ENCODE measurements around the gene ARMC7.
A peak's percentile ranks its signal among the peaks of the same experiment; 100 is the strongest.

The ARMC7 gene

DNA sequence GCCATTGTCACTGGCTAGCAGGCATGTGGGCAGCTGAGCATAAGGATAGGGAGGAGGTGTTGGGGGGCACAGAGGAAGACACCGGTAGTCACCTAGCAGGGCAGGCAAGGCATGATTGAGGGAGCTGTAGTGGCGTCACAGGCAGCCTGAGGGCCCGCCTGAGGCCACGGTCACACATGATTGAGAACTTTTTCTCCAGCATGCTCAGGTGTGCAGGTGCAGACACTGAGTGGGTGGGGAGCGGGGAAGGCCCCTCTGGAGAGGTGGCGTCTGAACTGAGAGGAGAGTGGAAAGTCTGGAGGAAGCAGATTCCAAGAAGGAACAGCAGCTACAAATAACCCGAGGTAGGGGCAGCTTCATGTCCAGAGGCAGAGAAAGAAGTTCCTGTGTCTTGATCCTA, 10.9 kb upstream of the ARMC7 start:
- Histone ChIP-seq H3K36me3 (ENCODE audit: control insufficient read depth in 2 of 2, insufficient read depth in 2 of 2, low read length in 2 of 2) (peaks cover 20 to 22% of the 10 kb centered on the region in 2 donors), H3K4me1 (ENCODE audit: control insufficient read depth in 2 of 2, insufficient read depth in 2 of 2, low read length in 2 of 2) (peaks cover 12 to 17% of the 10 kb centered on the region in 2 donors), H3K27me3 (ENCODE audit: control insufficient read depth in 2 of 2, insufficient read depth in 2 of 2, low read length in 2 of 2) (no peaks in the 10 kb centered on the region), H3K9ac (ENCODE audit: low read depth in 1 of 2, low read length in 2 of 2) (no peak overlapping the region), H3K27ac (ENCODE audit: low read depth in 2 of 2, low read length in 2 of 2) (no peak overlapping the region), H3K4me3 (ENCODE audit: low read length in 2 of 2) (no peak overlapping the region), H3K9me3 (ENCODE audit: control insufficient read depth in 2 of 2, low read length in 2 of 2) (no peaks in the 10 kb centered on the region)

DNA sequence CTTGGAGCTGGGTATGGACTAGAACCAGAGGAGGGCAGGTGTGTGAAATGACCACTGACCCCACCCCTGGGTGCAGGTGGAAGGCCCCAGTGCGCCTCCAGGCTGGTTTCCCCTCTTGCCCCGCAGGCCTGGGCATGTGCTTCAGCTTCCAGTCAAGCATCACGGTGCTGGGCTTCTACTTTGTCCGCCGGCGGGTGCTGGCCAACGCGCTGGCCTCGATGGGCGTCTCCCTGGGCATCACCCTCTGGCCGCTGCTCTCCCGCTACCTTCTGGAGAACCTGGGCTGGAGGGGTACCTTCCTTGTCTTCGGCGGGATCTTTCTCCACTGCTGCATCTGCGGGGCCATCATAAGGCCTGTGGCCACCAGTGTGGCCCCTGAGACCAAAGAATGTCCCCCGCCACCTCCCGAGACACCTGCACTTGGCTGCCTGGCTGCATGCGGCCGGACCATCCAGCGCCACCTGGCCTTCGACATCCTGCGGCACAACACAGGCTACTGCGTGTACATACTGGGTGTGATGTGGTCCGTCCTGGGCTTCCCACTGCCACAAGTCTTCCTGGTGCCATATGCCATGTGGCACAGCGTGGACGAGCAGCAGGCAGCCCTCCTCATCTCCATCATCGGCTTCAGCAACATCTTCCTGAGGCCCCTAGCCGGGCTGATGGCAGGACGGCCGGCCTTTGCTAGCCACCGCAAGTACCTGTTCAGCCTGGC, 9.7 kb upstream of the ARMC7 start:
- no peak overlapping the region for H3K9ac ChIP-seq (ENCODE audit: low read depth in 1 of 2, low read length in 2 of 2)
- peaks cover 20 to 25% of the 10 kb centered on the region in 2 donors for H3K36me3 ChIP-seq (ENCODE audit: control insufficient read depth in 2 of 2, insufficient read depth in 2 of 2, low read length in 2 of 2)
- H3K4me3 ChIP-seq (ENCODE audit: low read length in 2 of 2): no peak overlapping the region
- peaks cover 6 to 11% of the 10 kb centered on the region in 2 donors for H3K4me1 ChIP-seq (ENCODE audit: control insufficient read depth in 2 of 2, insufficient read depth in 2 of 2, low read length in 2 of 2)
- no peaks in the 10 kb centered on the region for H3K27me3 ChIP-seq (ENCODE audit: control insufficient read depth in 2 of 2, insufficient read depth in 2 of 2, low read length in 2 of 2)
- no peak overlapping the region for H3K27ac ChIP-seq (ENCODE audit: low read depth in 2 of 2, low read length in 2 of 2)
- no peaks in the 10 kb centered on the region for H3K9me3 ChIP-seq (ENCODE audit: control insufficient read depth in 2 of 2, low read length in 2 of 2)

DNA sequence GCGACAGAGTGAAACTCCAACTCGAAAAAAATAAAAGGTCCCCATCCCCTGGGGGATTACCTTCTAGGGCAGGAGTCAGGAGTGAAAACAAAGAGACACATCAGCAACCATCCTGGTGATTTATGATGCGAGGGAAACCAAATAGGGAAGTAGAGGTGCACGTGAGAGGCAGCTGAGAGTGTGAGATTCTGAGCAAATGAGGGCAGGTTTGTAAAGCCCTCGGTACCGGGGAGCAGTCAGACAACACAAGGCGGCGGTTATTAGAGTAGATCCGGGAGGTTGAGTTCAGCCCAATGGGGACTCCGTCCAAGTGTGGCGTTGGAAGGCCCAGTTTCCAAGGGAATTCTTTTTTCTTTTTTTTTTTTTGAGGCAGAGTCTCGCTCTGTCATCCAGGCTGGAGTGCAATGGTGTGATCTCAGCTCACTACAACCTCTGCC, 7.4 kb upstream of the ARMC7 start:
- H3K27ac ChIP-seq (ENCODE audit: low read depth in 2 of 2, low read length in 2 of 2): no peak overlapping the region
- H3K4me1 ChIP-seq (ENCODE audit: control insufficient read depth in 2 of 2, insufficient read depth in 2 of 2, low read length in 2 of 2): no peaks in the 10 kb centered on the region
- no peaks in the 10 kb centered on the region for H3K27me3 ChIP-seq (ENCODE audit: control insufficient read depth in 2 of 2, insufficient read depth in 2 of 2, low read length in 2 of 2)
- peaks cover 20 to 27% of the 10 kb centered on the region in 2 donors for H3K36me3 ChIP-seq (ENCODE audit: control insufficient read depth in 2 of 2, insufficient read depth in 2 of 2, low read length in 2 of 2)
- no peaks in the 10 kb centered on the region for H3K9me3 ChIP-seq (ENCODE audit: control insufficient read depth in 2 of 2, low read length in 2 of 2)
- no peak overlapping the region for H3K9ac ChIP-seq (ENCODE audit: low read depth in 1 of 2, low read length in 2 of 2)
- no peak overlapping the region for H3K4me3 ChIP-seq (ENCODE audit: low read length in 2 of 2)

DNA sequence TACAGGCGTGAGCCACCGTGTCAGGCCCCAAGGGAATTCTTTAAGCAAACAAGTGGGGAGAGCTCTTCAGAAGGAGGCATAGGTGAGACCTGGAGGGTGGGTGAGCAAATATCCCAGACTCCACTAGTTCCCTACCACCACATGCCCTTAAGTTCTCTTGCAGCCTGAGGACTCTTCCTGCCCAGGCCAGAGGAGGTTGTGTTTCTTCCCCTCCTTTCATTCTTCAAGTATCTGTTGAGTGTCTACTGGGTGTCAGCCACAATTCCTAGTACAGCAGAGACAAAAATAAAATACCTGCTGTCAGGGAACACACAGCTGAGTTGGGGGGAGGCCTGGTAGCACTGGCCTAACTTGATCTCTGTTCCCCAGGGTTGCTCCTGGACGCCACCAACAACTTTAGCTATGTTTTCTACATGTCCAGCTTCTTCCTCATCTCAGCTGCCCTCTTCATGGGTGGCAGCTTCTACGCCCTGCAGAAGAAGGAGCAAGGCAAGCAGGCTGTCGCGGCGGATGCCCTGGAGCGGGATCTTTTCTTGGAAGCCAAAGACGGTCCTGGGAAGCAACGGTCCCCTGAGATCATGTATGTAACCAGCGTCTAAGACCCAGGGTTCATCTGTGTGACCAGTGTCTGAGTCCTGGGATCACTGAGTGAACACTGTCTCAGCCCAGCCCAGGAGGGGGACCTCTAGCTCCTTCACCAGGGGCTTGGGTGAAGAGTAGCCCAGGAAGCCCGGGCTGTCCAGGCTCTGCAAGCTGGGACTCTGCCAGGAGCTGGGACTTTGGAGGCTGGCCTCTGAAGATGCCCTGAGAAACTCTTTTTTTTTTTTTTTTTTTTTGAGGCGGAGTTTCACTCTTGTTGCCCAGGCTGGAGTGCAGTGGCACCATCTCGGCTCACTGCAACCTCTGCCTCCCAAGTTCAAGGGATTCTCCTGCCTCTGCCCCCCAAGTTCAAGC, 5.9 kb upstream of the ARMC7 start:
- no peak overlapping the region for H3K9ac ChIP-seq (ENCODE audit: low read depth in 1 of 2, low read length in 2 of 2)
- H3K27ac ChIP-seq (ENCODE audit: low read depth in 2 of 2, low read length in 2 of 2): no peak overlapping the region
- H3K27me3 ChIP-seq (ENCODE audit: control insufficient read depth in 2 of 2, insufficient read depth in 2 of 2, low read length in 2 of 2): no peaks in the 10 kb centered on the region
- H3K4me1 ChIP-seq (ENCODE audit: control insufficient read depth in 2 of 2, insufficient read depth in 2 of 2, low read length in 2 of 2): peaks cover under 1 to 1% of the 10 kb centered on the region in 2 donors
- peaks cover 13 to 22% of the 10 kb centered on the region in 2 donors for H3K36me3 ChIP-seq (ENCODE audit: control insufficient read depth in 2 of 2, insufficient read depth in 2 of 2, low read length in 2 of 2)
- H3K9me3 ChIP-seq (ENCODE audit: control insufficient read depth in 2 of 2, low read length in 2 of 2): no peaks in the 10 kb centered on the region
- no peak overlapping the region for H3K4me3 ChIP-seq (ENCODE audit: low read length in 2 of 2)

DNA sequence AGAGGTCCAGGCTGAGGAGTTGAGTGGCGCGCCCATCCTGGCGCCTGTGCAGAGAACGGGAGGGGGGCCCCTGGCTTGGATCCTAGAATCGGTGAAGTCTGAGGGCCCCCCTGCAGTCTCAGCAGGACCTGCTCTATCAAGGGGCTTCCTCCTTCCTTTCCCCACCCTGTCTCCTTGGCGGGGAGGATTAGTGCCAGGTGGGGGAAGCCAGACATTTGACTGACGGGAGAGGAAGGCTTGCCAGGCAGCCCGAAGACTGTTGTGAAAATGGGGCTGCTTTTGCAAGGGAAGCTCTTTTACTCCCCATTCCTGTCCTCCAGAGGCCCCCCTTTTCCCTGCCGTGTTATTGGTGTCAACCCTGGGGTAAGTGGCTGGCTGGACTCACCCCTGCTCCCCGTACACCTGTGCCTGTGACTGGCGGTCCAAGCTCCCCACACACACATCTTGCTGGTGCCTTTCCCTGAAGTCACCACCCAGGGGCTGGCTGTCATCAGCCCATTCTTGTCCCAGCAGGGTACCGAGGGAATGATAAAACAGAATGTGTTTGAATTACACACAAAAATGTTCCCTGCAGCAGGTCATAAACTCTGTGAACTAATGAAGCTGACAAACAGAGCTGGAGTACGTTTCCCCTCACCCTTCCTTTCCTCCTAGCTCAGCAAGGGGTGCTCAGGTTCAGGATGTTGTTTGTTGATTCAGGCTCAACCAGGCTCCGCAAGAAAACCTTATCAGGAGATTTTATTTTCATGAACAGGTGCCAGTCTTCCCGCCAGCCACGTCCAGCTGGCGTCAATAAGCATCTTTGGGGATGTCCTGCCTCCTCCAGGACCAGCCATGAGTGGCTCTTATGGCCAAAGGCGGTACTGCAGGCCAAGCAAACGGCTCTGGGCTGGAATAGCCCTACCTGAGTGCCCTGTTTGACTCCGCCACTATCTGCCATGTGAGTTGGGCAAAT, 4.4 kb upstream of the ARMC7 start:
- peaks cover 9 to 11% of the 10 kb centered on the region in 2 donors for H3K4me1 ChIP-seq (ENCODE audit: control insufficient read depth in 2 of 2, insufficient read depth in 2 of 2, low read length in 2 of 2)
- peak overlapping the region in 1 of 2 donors; percentile 21 for H3K27ac ChIP-seq (ENCODE audit: low read depth in 2 of 2, low read length in 2 of 2)
- H3K9me3 ChIP-seq (ENCODE audit: control insufficient read depth in 2 of 2, low read length in 2 of 2): no peaks in the 10 kb centered on the region
- no peak overlapping the region for H3K9ac ChIP-seq (ENCODE audit: low read depth in 1 of 2, low read length in 2 of 2)
- no peak overlapping the region for H3K4me3 ChIP-seq (ENCODE audit: low read length in 2 of 2)
- no peaks in the 10 kb centered on the region for H3K27me3 ChIP-seq (ENCODE audit: control insufficient read depth in 2 of 2, insufficient read depth in 2 of 2, low read length in 2 of 2)
- peaks cover 2 to 11% of the 10 kb centered on the region in 2 donors for H3K36me3 ChIP-seq (ENCODE audit: control insufficient read depth in 2 of 2, insufficient read depth in 2 of 2, low read length in 2 of 2)

DNA sequence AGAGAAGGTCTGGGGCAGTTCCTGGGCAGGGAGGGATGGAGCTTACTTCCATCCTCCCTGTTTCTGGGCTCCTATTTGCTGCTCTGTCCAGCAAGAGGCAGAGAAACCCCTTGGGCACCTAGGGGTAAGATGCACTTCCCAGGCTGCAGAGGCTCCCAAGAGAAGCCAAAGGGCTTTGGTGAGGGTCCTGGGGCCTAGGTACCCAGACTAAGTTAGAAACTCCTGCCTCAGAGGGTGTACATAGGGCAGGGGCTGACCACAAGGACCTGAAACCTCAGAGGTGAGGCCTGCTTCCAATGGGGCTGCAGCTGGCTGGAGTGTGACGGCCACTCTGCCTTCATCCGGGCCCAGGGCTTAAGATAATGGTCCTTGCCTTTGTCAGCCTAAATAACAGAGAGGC, 1.6 kb upstream of the ARMC7 start:
- Histone ChIP-seq H3K27ac (ENCODE audit: low read depth in 2 of 2, low read length in 2 of 2) (no peak overlapping the region), H3K27me3 (ENCODE audit: control insufficient read depth in 2 of 2, insufficient read depth in 2 of 2, low read length in 2 of 2) (no peaks in the 10 kb centered on the region), H3K9ac (ENCODE audit: low read depth in 1 of 2, low read length in 2 of 2) (no peak overlapping the region), H3K36me3 (ENCODE audit: control insufficient read depth in 2 of 2, insufficient read depth in 2 of 2, low read length in 2 of 2) (peaks cover 0 to 8% of the 10 kb centered on the region in 2 donors), H3K4me3 (ENCODE audit: low read length in 2 of 2) (no peak overlapping the region), H3K4me1 (ENCODE audit: control insufficient read depth in 2 of 2, insufficient read depth in 2 of 2, low read length in 2 of 2) (peaks cover 12 to 13% of the 10 kb centered on the region in 2 donors), H3K9me3 (ENCODE audit: control insufficient read depth in 2 of 2, low read length in 2 of 2) (no peaks in the 10 kb centered on the region)

DNA sequence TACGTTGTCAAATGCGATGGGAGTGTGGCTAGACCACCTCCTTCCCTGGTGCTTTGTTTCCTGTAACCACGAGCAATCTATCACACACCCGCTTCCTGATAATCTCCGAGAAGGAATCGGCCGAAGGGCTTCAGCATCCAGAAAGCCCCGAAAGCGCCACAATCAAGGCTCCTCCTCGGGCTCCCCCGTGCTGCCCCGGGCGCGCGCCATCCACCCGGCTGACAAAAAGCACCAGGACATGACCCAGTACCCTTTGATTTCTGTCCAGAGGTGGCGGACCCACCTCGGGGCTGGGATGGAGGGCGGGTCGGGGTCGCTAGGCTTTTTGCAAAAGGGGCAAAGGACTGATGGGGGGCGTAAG, 743 bp upstream of the ARMC7 start:
- H3K27ac ChIP-seq (ENCODE audit: low read depth in 2 of 2, low read length in 2 of 2): no peak overlapping the region
- peak overlapping the region in 1 of 2 donors; percentile 89 for H3K9ac ChIP-seq (ENCODE audit: low read depth in 1 of 2, low read length in 2 of 2)
- peaks cover 12 to 17% of the 10 kb centered on the region in 2 donors for H3K4me1 ChIP-seq (ENCODE audit: control insufficient read depth in 2 of 2, insufficient read depth in 2 of 2, low read length in 2 of 2)
- H3K4me3 ChIP-seq (ENCODE audit: low read length in 2 of 2): peak overlapping the region; percentile 85 to 94
- peaks cover 0 to 3% of the 10 kb centered on the region in 2 donors for H3K36me3 ChIP-seq (ENCODE audit: control insufficient read depth in 2 of 2, insufficient read depth in 2 of 2, low read length in 2 of 2)
- H3K27me3 ChIP-seq (ENCODE audit: control insufficient read depth in 2 of 2, insufficient read depth in 2 of 2, low read length in 2 of 2): no peaks in the 10 kb centered on the region
- no peaks in the 10 kb centered on the region for H3K9me3 ChIP-seq (ENCODE audit: control insufficient read depth in 2 of 2, low read length in 2 of 2)

DNA sequence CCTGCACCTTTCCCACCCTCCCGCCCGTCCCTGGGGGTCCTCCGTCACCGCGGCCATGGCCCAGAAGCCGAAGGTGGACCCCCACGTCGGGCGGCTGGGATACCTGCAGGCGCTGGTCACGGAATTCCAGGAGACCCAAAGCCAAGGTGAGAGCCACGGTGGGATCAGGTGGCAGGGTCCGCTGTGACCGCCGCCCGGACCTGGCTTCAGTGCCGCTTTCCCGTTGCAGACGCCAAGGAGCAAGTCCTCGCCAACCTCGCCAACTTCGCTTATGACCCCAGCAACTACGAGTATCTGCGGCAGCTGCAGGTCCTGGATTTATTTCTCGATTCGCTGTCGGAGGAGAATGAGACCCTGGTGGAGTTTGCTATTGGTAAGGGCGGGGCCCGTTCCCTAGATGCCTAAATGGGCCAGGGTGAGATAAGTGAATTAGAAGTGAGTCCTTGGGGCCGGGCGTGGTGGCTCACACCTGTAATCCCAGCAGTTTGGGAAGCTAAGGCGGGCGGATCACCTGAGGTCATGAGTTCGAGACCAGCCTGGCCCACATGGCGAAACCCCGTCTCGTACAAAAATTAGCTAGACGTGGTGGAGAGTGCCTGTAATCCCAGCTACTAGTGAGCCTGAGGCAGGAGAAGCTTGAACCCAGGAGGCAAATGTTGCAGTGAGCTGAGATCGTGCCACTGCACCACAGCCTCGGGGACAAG, 617 bp downstream of the ARMC7 start:
- no peaks in the 10 kb centered on the region for H3K27me3 ChIP-seq (ENCODE audit: control insufficient read depth in 2 of 2, insufficient read depth in 2 of 2, low read length in 2 of 2)
- peaks cover 23 to 25% of the 10 kb centered on the region in 2 donors for H3K4me1 ChIP-seq (ENCODE audit: control insufficient read depth in 2 of 2, insufficient read depth in 2 of 2, low read length in 2 of 2)
- peak overlapping the region; percentile 84 to 89 for H3K9ac ChIP-seq (ENCODE audit: low read depth in 1 of 2, low read length in 2 of 2)
- peak overlapping the region; percentile 71 to 76 for H3K27ac ChIP-seq (ENCODE audit: low read depth in 2 of 2, low read length in 2 of 2)
- peak overlapping the region; percentile 85 to 94 for H3K4me3 ChIP-seq (ENCODE audit: low read length in 2 of 2)
- peaks cover 0 to 2% of the 10 kb centered on the region in 2 donors for H3K36me3 ChIP-seq (ENCODE audit: control insufficient read depth in 2 of 2, insufficient read depth in 2 of 2, low read length in 2 of 2)
- H3K9me3 ChIP-seq (ENCODE audit: control insufficient read depth in 2 of 2, low read length in 2 of 2): no peaks in the 10 kb centered on the region

DNA sequence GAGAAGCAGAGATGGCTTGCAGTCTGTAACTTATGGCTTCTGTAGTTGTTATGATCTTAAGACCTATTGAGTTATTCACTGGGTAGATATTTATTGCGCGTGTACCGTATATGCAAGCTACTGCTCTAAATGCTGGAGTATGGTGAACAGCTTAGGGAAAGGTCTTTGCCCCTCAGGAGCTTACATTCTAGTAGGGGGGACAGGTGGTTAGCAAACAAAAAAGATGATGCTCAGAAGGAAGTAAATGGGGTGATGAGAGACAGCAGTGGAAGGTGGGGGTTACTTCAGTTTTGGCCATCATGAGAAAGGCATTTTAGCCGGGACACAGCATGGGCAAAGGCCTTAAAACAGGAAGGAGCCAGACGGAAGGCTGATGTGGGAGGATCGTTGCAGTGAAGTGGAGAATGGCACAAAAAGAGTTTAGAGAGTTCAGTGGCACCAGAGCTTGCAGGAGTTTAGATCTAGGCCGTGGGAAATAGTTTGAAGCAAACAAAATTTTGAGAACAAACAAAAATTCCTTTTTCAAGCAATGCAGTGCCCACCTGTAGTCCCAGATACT, 2.1 kb downstream of the ARMC7 start:
- H3K4me1 ChIP-seq (ENCODE audit: control insufficient read depth in 2 of 2, insufficient read depth in 2 of 2, low read length in 2 of 2): peaks cover 27 to 28% of the 10 kb centered on the region in 2 donors
- no peak overlapping the region for H3K27ac ChIP-seq (ENCODE audit: low read depth in 2 of 2, low read length in 2 of 2)
- no peak overlapping the region for H3K4me3 ChIP-seq (ENCODE audit: low read length in 2 of 2)
- H3K27me3 ChIP-seq (ENCODE audit: control insufficient read depth in 2 of 2, insufficient read depth in 2 of 2, low read length in 2 of 2): no peaks in the 10 kb centered on the region
- H3K9ac ChIP-seq (ENCODE audit: low read depth in 1 of 2, low read length in 2 of 2): no peak overlapping the region
- no peaks in the 10 kb centered on the region for H3K9me3 ChIP-seq (ENCODE audit: control insufficient read depth in 2 of 2, low read length in 2 of 2)
- peaks cover 0 to 5% of the 10 kb centered on the region in 2 donors for H3K36me3 ChIP-seq (ENCODE audit: control insufficient read depth in 2 of 2, insufficient read depth in 2 of 2, low read length in 2 of 2)

Data from mucosa of rectum (tissue), 2 donors.